Measurements from ENCODE around the gene NDUFAF5. TPM values are rescaled to one million over a fixed set of nuclear protein-coding genes. Genes with fewer than 3 reads are reported as not detected.

Gene NDUFAF5
- total and polyA plus RNA-seq, 2 donors (not counting 3 experiments of a cell fraction or from before 2014, with no cell fraction given) = 9.8 to 26.4 TPM

GRCh38 chr20:13855613-13856012 is 70.8 kb downstream of the NDUFAF5 start:
- DNase-seq (ENCODE audit: low read depth, low spot score) (no peak), FAIRE-seq (no peak)
- intact Hi-C loops (cut with micrococcal nuclease) = no loop called here
- ChIA-PET POLR2A (no interaction called here), CTCF (interaction anchor here (1.5 kb wide), 1 partner anchor 35 kb away, joined by 3 read pairs; no protein-coding TSS in a partner anchor)
- Histone ChIP-seq H2AFZ (ENCODE audit: low read depth, low read length) (no peak overlapping the region), H4K20me1 (replicated peaks; ENCODE audit: control insufficient read depth, extremely low read depth, insufficient read depth, low read length) (no peaks in the 10 kb centered on the region), H3K27ac (ENCODE audit: insufficient read depth, low read depth, low read length) (no peak overlapping the region), H3K4me2 (ENCODE audit: insufficient read depth, low read length) (no peak overlapping the region), H3K79me2 (ENCODE audit: control insufficient read depth, insufficient read depth, low read length) (no peaks in the 10 kb centered on the region), H3K9me1 (replicated peaks; ENCODE audit: control insufficient read depth, extremely low read depth, insufficient read depth, low read length) (no peaks in the 10 kb centered on the region), H3K4me1 (ENCODE audit: control insufficient read depth, extremely low read depth, insufficient read depth, low read length) (no peaks in the 10 kb centered on the region), H3K36me3 (ENCODE audit: control insufficient read depth in 2 of 2, extremely low read depth in 1 of 2, insufficient read depth in 2 of 2, low read length in 2 of 2) (no peaks in the 10 kb centered on the region), H3K4me3 (replicated peaks in 1 of 3; ENCODE audit: insufficient read depth in 1 of 3, low read depth in 1 of 3, low read length in 3 of 3) (no peak overlapping the region), H3K9me3 (replicated peaks; ENCODE audit: control insufficient read depth, insufficient read depth, low read length) (no peaks in the 10 kb centered on the region), H3K27me3 (ENCODE audit: control insufficient read depth in 2 of 2, insufficient read depth in 2 of 2, low read length in 2 of 2) (no peaks in the 10 kb centered on the region), H3K9ac (replicated peaks; ENCODE audit: extremely low read depth, insufficient read depth, low read length) (no peak overlapping the region)
- dilution Hi-C loops (cut with MboI; ENCODE audit: extremely low pct_ligation_motif_present, low sequenced_read_pairs) = no loop called here
- no peak for TF ChIP-seq MAX (IDR thresholded peaks at IDR 0.05; ENCODE audit: insufficient read depth, insufficient read length)
- no peak for TF ChIP-seq POLR2A (IDR thresholded peaks at IDR 0.05; ENCODE audit: low read depth, low read length)
- no TSS peak for BruUV-seq (replicated peaks)

- no TSS peak for BruUV-seq (replicated peaks)
- Histone ChIP-seq H3K36me3 (ENCODE audit: control insufficient read depth in 2 of 2, extremely low read depth in 1 of 2, insufficient read depth in 2 of 2, low read length in 2 of 2) (no peaks in the 10 kb centered on the region), H3K4me3 (replicated peaks in 1 of 3; ENCODE audit: insufficient read depth in 1 of 3, low read depth in 1 of 3, low read length in 3 of 3) (no peak overlapping the region), H3K4me1 (ENCODE audit: control insufficient read depth, extremely low read depth, insufficient read depth, low read length) (no peaks in the 10 kb centered on the region), H3K9me3 (replicated peaks; ENCODE audit: control insufficient read depth, insufficient read depth, low read length) (no peaks in the 10 kb centered on the region), H4K20me1 (replicated peaks; ENCODE audit: control insufficient read depth, extremely low read depth, insufficient read depth, low read length) (no peaks in the 10 kb centered on the region), H3K79me2 (ENCODE audit: control insufficient read depth, insufficient read depth, low read length) (no peaks in the 10 kb centered on the region), H3K27ac (ENCODE audit: insufficient read depth, low read depth, low read length) (no peak overlapping the region), H3K9ac (replicated peaks; ENCODE audit: extremely low read depth, insufficient read depth, low read length) (no peak overlapping the region), H3K9me1 (replicated peaks; ENCODE audit: control insufficient read depth, extremely low read depth, insufficient read depth, low read length) (no peaks in the 10 kb centered on the region), H3K27me3 (ENCODE audit: control insufficient read depth in 2 of 2, insufficient read depth in 2 of 2, low read length in 2 of 2) (no peaks in the 10 kb centered on the region), H2AFZ (ENCODE audit: low read depth, low read length) (no peak overlapping the region), H3K4me2 (ENCODE audit: insufficient read depth, low read length) (no peak overlapping the region)
- TF ChIP-seq POLR2A (IDR thresholded peaks at IDR 0.05; ENCODE audit: low read depth, low read length) = no peak
- no peak for TF ChIP-seq GATA2 (IDR thresholded peaks at IDR 0.05; ENCODE audit: insufficient read depth, insufficient read length, low read depth, low read length)
- no peak for TF ChIP-seq CTCF (IDR thresholded peaks at IDR 0.05; ENCODE audit: extremely low read depth in 1 of 2, insufficient read depth in 1 of 2, low read depth in 1 of 2, low read length in 2 of 2)
- TF ChIP-seq EZH2 (IDR thresholded peaks at IDR 0.05; ENCODE audit: borderline replicate concordance, low read depth, low read length, severe bottlenecking) = no peak
- no peak for TF ChIP-seq POLR2AphosphoS5 (IDR thresholded peaks at IDR 0.05; ENCODE audit: insufficient read depth, low read depth, low read length)
- TF ChIP-seq FOS (IDR thresholded peaks at IDR 0.05; ENCODE audit: borderline replicate concordance, insufficient read depth, low read length) = no peak
- TF ChIP-seq MYC (IDR thresholded peaks at IDR 0.05; ENCODE audit: low read depth, low read length) = no peak
- no peak for TF ChIP-seq JUN (IDR thresholded peaks at IDR 0.05; ENCODE audit: borderline replicate concordance, insufficient read depth, insufficient read length, low read depth)
- no peak for TF ChIP-seq MAX (IDR thresholded peaks at IDR 0.05; ENCODE audit: insufficient read depth, insufficient read length)
- FAIRE-seq (no peak), DNase-seq (ENCODE audit: low read depth, low spot score) (no peak)
- POLR2A ChIA-PET = no interaction called here
- CTCF ChIA-PET = interaction anchor here (1.5 kb wide), 1 partner anchor 36 kb away, joined by 3 read pairs; no protein-coding TSS in a partner anchor
- intact Hi-C loops (cut with micrococcal nuclease) (no loop called here), dilution Hi-C loops (cut with MboI; ENCODE audit: extremely low pct_ligation_motif_present, low sequenced_read_pairs) (no loop called here)
These were observed 71.5 kb downstream of the NDUFAF5 start for GRCh38 chr20:13856354-13856753.
